Smooth muscle cell (in vitro differentiated cells): ENCODE measurements around the gene GPR15LG. TPM values are rescaled to one million over a fixed set of nuclear protein-coding genes. Genes with fewer than 3 reads are reported as not detected.

Source experiments
- DNase-seq: peaks from one replicate; lab custom pipeline; 2025; ENCODE audit not compliant: unreplicated experiment; lab: John Stamatoyannopoulos, UW
- H2AFZ ChIP-seq: fragments of 200-600 bp; sonication (generic); 2 replicates; pipeline ENCODE4 v1.6.0; 2016; ENCODE audit warnings: antibody characterized with exemption, low read depth, mild to moderate bottlenecking
- H3F3A ChIP-seq: fragments of 200-600 bp; sonication (generic); 2 replicates; pipeline ENCODE4 v1.6.0; 2017; ENCODE audit warnings: antibody characterized with exemption, low read depth
- H3K27ac ChIP-seq: fragments of 200-600 bp; sonication (generic); 2 replicates; pipeline ENCODE4 v1.5.1; 2016; ENCODE audit warnings: low read depth, mild to moderate bottlenecking
- H3K27me3 ChIP-seq: fragments of 200-600 bp; sonication (generic); 2 replicates; pipeline ENCODE4 v1.6.1; 2016; ENCODE audit warnings: low read depth, mild to moderate bottlenecking
- H3K36me3 ChIP-seq: fragments of 200-600 bp; sonication (generic); 2 replicates; pipeline ENCODE4 v1.5.1; 2016; ENCODE audit warnings: low read depth
- H3K4me1 ChIP-seq: fragments of 200-600 bp; sonication (generic); 2 replicates; pipeline ENCODE4 v1.5.1; 2016; ENCODE audit warnings: low read depth
- H3K4me2 ChIP-seq: fragments of 200-600 bp; sonication (generic); 2 replicates; pipeline ENCODE4 v1.6.0; 2016; ENCODE audit warnings: mild to moderate bottlenecking
- H3K4me3 ChIP-seq: fragments of 200-600 bp; sonication (generic); 2 replicates; pipeline ENCODE4 v1.5.1; 2016; ENCODE audit warnings: mild to moderate bottlenecking
- H3K79me2 ChIP-seq: fragments of 200-600 bp; sonication (generic); 2 replicates; pipeline ENCODE4 v1.6.0; 2016; ENCODE audit warnings: low read depth, mild to moderate bottlenecking
- H3K9ac ChIP-seq: fragments of 200-600 bp; sonication (generic); 2 replicates; pipeline ENCODE4 v1.6.0; 2016; ENCODE audit warnings: low read depth
- H3K9me3 ChIP-seq: fragments of 200-600 bp; sonication (generic); replicated peaks from 2 replicates; pipeline ENCODE4 v1.5.1; 2016; ENCODE audit warnings: low read depth
- H4K20me1 ChIP-seq: fragments of 200-600 bp; sonication (generic); 2 replicates; pipeline ENCODE4 v1.6.0; 2016; ENCODE audit warnings: low read depth
- CTCF ChIP-seq: fragments of 200-600 bp; sonication (generic); IDR thresholded peaks from 2 replicates; pipeline ENCODE4 v1.5.1; 2017; ENCODE audit warnings: borderline replicate concordance, mild to moderate bottlenecking, antibody characterized with exemption; ENCODE audit not compliant: insufficient read depth, poor library complexity, severe bottlenecking
- WGBS: methylation state at CpG from one replicate; pipeline ENCODE4 v1.1.7; 2016; ENCODE audit warnings: low lambda C conversion rate; 5-methylcytosine and 5-hydroxymethylcytosine counted together
- polyA plus RNA-seq: library from polyadenylated mRNA; unstranded; fragments of >200 nt; fragmentation: Nextera tagmentation; extraction: Ambion mirVana; gene quantifications from 2 replicates; pipeline ENCODE4 v1.2.1, GENCODE V29; 2016
- total RNA-seq: library from RNA; depleted of rRNA; stranded (reverse); fragments of >200 nt; gene quantifications from 2 replicates; pipeline ENCODE4 v1.2.3, GENCODE V29; 2014

The GPR15LG gene
- total and polyA plus RNA-seq, 2 experiments from 2014 or later: 0.49 to 1.6 TPM

GRCh38 chr10:84195044-84195830, 21.6 kb downstream of the GPR15LG start:
- no peak for TF ChIP-seq CTCF
- Histone ChIP-seq H3K4me1 (no peaks in the 10 kb centered on the region), H3K9me3 (no peaks in the 10 kb centered on the region), H3K4me2 (peak overlapping the region; percentile 97), H3F3A (no peaks in the 10 kb centered on the region), H3K27ac (no peak overlapping the region), H4K20me1 (no peaks in the 10 kb centered on the region), H3K36me3 (no peaks in the 10 kb centered on the region), H2AFZ (no peak overlapping the region), H3K4me3 (peak overlapping the region; percentile 69), H3K79me2 (no peaks in the 10 kb centered on the region), H3K27me3 (peaks cover 63% of the 10 kb centered on the region), H3K9ac (no peak overlapping the region)
- no peak for DNase-seq
- 48% methylated on average over 43 of the region's 43 CpGs for WGBS

- Histone ChIP-seq H3K36me3 (no peaks in the 10 kb centered on the region), H3K4me3 (no peak overlapping the region), H3K27ac (no peak overlapping the region), H3K79me2 (no peaks in the 10 kb centered on the region), H3K9ac (no peak overlapping the region), H3K4me2 (no peak overlapping the region), H3F3A (no peaks in the 10 kb centered on the region), H3K9me3 (no peaks in the 10 kb centered on the region), H4K20me1 (no peaks in the 10 kb centered on the region), H3K4me1 (no peaks in the 10 kb centered on the region), H3K27me3 (peaks cover 62% of the 10 kb centered on the region), H2AFZ (no peak overlapping the region)
- no peak for DNase-seq
- TF ChIP-seq CTCF: no peak
- 74% methylated on average over 4 of the region's 4 CpGs for WGBS
Observed at GRCh38 chr10:84196083-84196482, 22.5 kb downstream of the GPR15LG start.

GRCh38 chr10:84196941-84197340, 23.3 kb downstream of the GPR15LG start:
- H3K4me3 ChIP-seq: no peak overlapping the region
- no peaks in the 10 kb centered on the region for H4K20me1 ChIP-seq
- no peaks in the 10 kb centered on the region for H3K36me3 ChIP-seq
- H3K4me2 ChIP-seq: no peak overlapping the region
- no peak for DNase-seq
- no peaks in the 10 kb centered on the region for H3K79me2 ChIP-seq
- no peaks in the 10 kb centered on the region for H3K9me3 ChIP-seq
- no peaks in the 10 kb centered on the region for H3F3A ChIP-seq
- TF ChIP-seq CTCF: no peak
- peaks cover 54% of the 10 kb centered on the region for H3K27me3 ChIP-seq
- WGBS: 91% methylated on average over 5 of the region's 5 CpGs
- no peak overlapping the region for H3K27ac ChIP-seq
- H3K4me1 ChIP-seq: no peaks in the 10 kb centered on the region
- H2AFZ ChIP-seq: no peak overlapping the region
- H3K9ac ChIP-seq: no peak overlapping the region

GRCh38 chr10:84197643-84198042, 24.0 kb downstream of the GPR15LG start:
- Histone ChIP-seq H3K27me3 (peaks cover 50% of the 10 kb centered on the region), H3K4me3 (no peak overlapping the region), H4K20me1 (no peaks in the 10 kb centered on the region), H2AFZ (no peak overlapping the region), H3K4me1 (no peaks in the 10 kb centered on the region), H3K4me2 (no peak overlapping the region), H3K9me3 (no peaks in the 10 kb centered on the region), H3K9ac (no peak overlapping the region), H3F3A (no peaks in the 10 kb centered on the region), H3K36me3 (no peaks in the 10 kb centered on the region), H3K27ac (no peak overlapping the region), H3K79me2 (no peaks in the 10 kb centered on the region)
- DNase-seq: no peak
- 88% methylated on average over 5 of the region's 5 CpGs for WGBS
- TF ChIP-seq CTCF: no peak
